HepG2 (cell line): ENCODE measurements around the gene METTL26. TPM values are rescaled to one million over a fixed set of nuclear protein-coding genes. Genes with fewer than 3 reads are reported as not detected.

Experiments
- ARID4A ChIP-seq: sonication (generic); formaldehyde crosslinking; IDR thresholded peaks from 2 replicates; pipeline ENCODE4 v1.5.0; 2020; ENCODE audit warnings: mild to moderate bottlenecking, missing genetic modification reagents, borderline replicate concordance
- BATF2 ChIP-seq: sonication (generic); formaldehyde crosslinking; IDR thresholded peaks from 2 replicates; pipeline ENCODE4 v1.8.0; 2022; ENCODE audit warnings: mild to moderate bottlenecking, missing genetic modification reagents, moderate library complexity
- IRX3 ChIP-seq: sonication (generic); formaldehyde crosslinking; IDR thresholded peaks from 2 replicates; pipeline ENCODE4 v1.8.1; 2023; ENCODE audit warnings: mild to moderate bottlenecking, low read depth, missing genetic modification reagents, borderline replicate concordance
- MTA1 ChIP-seq: sonication (generic); formaldehyde crosslinking; IDR thresholded peaks from 2 replicates; pipeline ENCODE4 v1.4.0; 2020; ENCODE audit warnings: missing genetic modification reagents, mild to moderate bottlenecking, borderline replicate concordance
- NR0B2 ChIP-seq: sonication (generic); formaldehyde crosslinking; IDR thresholded peaks from 2 replicates; pipeline ENCODE4 v1.4.0; 2020; ENCODE audit warnings: mild to moderate bottlenecking, missing genetic modification reagents
- RXRB ChIP-seq: IDR thresholded peaks from 2 replicates; pipeline ENCODE4 v1.6.1; 2016; ENCODE audit warnings: borderline replicate concordance, missing genetic modification reagents, missing compliant biosample characterization
- TAF1 ChIP-seq: sonication (generic); formaldehyde crosslinking; IDR thresholded peaks from 2 replicates; pipeline ENCODE4 v1.4.0; 2020; ENCODE audit warnings: missing genetic modification reagents
- THAP11 ChIP-seq: IDR thresholded peaks from 2 replicates; pipeline ENCODE4 v1.6.1; 2016; ENCODE audit warnings: missing biosample characterization, missing genetic modification reagents
- THAP8 ChIP-seq: sonication (generic); formaldehyde crosslinking; IDR thresholded peaks from 2 replicates; pipeline ENCODE4 v1.5.1; 2020; ENCODE audit warnings: missing genetic modification reagents, mild to moderate bottlenecking, borderline replicate concordance
- YEATS4 ChIP-seq: sonication (generic); formaldehyde crosslinking; IDR thresholded peaks from 2 replicates; pipeline ENCODE4 v1.4.0; 2020; ENCODE audit warnings: missing genetic modification reagents, borderline replicate concordance
- ZNF136 ChIP-seq: sonication (generic); formaldehyde crosslinking; IDR thresholded peaks from 2 replicates; pipeline ENCODE4 v1.8.1; 2022; ENCODE audit warnings: low read depth, mild to moderate bottlenecking, moderate library complexity, missing genetic modification reagents
- ZNF318 ChIP-seq: sonication (generic); formaldehyde crosslinking; IDR thresholded peaks from 2 replicates; pipeline ENCODE4 v1.4.0; 2020; ENCODE audit warnings: mild to moderate bottlenecking, missing genetic modification reagents
- ZNF496 ChIP-seq: sonication (generic); formaldehyde crosslinking; IDR thresholded peaks from 2 replicates; pipeline ENCODE4 v1.8.1; 2023; ENCODE audit warnings: mild to moderate bottlenecking, moderate library complexity, missing genetic modification reagents; ENCODE audit not compliant: insufficient replicate concordance
- polyA plus RNA-seq, 8 experiments: library from polyadenylated mRNA; depleted of rRNA in 3 of 8; stranded (reverse) in 7 of 8; unstranded in 1 of 8; fragments of >200 nt; fragmentation: Illumina TruSeq in 4 of 8; extraction: Trizol in 4 of 8; gene quantifications; 2 replicates each; pipeline versions ENCODE4 v1.2.1 to v1.2.3, GENCODE V29; 2011 to 2016; ENCODE audit warnings: low read depth in 4 of 8, missing spikeins in 1 of 8, mixed read lengths in 1 of 8; ENCODE audit not compliant: insufficient read depth in 1 of 8
- total RNA-seq, 5 experiments: library from RNA; depleted of rRNA; stranded (reverse); fragments of >200 nt; fragmentation: Illumina TruSeq; extraction: Trizol; gene quantifications; 2 replicates each; pipeline ENCODE4 v1.2.3, GENCODE V29; 2016; ENCODE audit warnings: low read depth in 1 of 5

Gene METTL26
- total and polyA plus RNA-seq, 2 of the 13 experiments (the other 11 are each of a cell fraction or from before 2014, with no cell fraction given) = 65.5 to 70.1 TPM

- no peak for TF ChIP-seq THAP8 (CRISPR knock-in tag)
- no peak for TF ChIP-seq ZNF136 (CRISPR knock-in tag)
- no peak for TF ChIP-seq ZNF496 (CRISPR knock-in tag)
- no peak for TF ChIP-seq NR0B2 (CRISPR knock-in tag)
- TF ChIP-seq ARID4A (CRISPR knock-in tag) = peak; percentile 70; the same call in 1 of the 2 replicates
- TF ChIP-seq BATF2 = no peak
- no peak for TF ChIP-seq YEATS4 (CRISPR knock-in tag)
- TF ChIP-seq THAP11 (CRISPR knock-in tag) = peak; percentile 71
- no peak for TF ChIP-seq TAF1
- TF ChIP-seq ZNF318 (CRISPR knock-in tag) = no peak
- TF ChIP-seq MTA1 (CRISPR knock-in tag) = peak; percentile 43; the same call in 1 of the 2 replicates
- TF ChIP-seq RXRB (CRISPR knock-in tag) = peak; percentile 100
- TF ChIP-seq IRX3 (CRISPR knock-in tag) = no peak
Observed at GRCh38 chr16:645852-646678, 10.0 kb upstream of the METTL26 start (continued).
